Measurements from ENCODE around the gene CLK2. TPM values are rescaled to one million over a fixed set of nuclear protein-coding genes. Genes with fewer than 3 reads are reported as not detected.

CLK2 gene
- total and polyA plus RNA-seq, 2 of the 13 experiments (the other 11 are each of a cell fraction or from before 2014, with no cell fraction given) = 20.1 to 73.5 TPM

GRCh38 chr1:155261852-155262673 lies 11.2 kb downstream of the CLK2 start, which contains the start of gene SCAMP3 (continued):
- TF ChIP-seq TCF7L2 (IDR thresholded peaks at IDR 0.05; ENCODE audit: low read depth, low read length) (no peak), ZNF691 (CRISPR knock-in tag; IDR thresholded peaks at IDR 0.05; ENCODE audit: borderline replicate concordance, low read depth) (no peak), CEBPG (CRISPR knock-in tag; IDR thresholded peaks at IDR 0.05) (no peak; the same call in 1 of the 2 replicates), NFE2 (CRISPR knock-in tag; IDR thresholded peaks at IDR 0.05) (no peak), DNMT3B (CRISPR knock-in tag; conservative IDR thresholded peaks at IDR 0.05) (no peak), MAFG (CRISPR knock-in tag; IDR thresholded peaks at IDR 0.05) (no peak), HCFC1 (IDR thresholded peaks at IDR 0.05; ENCODE audit: low read depth, low read length) (peak; percentile 93), ZBTB42 (CRISPR knock-in tag; IDR thresholded peaks at IDR 0.05) (peak; percentile 87), EED (CRISPR knock-in tag; IDR thresholded peaks at IDR 0.05) (no peak), SMAD3 (CRISPR knock-in tag; IDR thresholded peaks at IDR 0.05) (0 out of 2 replicates have a peak, but pooled peaks have one; percentile 52), DDIT3 (CRISPR knock-in tag; IDR thresholded peaks at IDR 0.05) (no peak), KLF15 (CRISPR knock-in tag; IDR thresholded peaks at IDR 0.05; ENCODE audit: borderline replicate concordance) (peak; percentile 78; the same call in 1 of the 2 replicates), GFI1 (CRISPR knock-in tag; IDR thresholded peaks at IDR 0.05; ENCODE audit: borderline replicate concordance) (no peak), ZSCAN12 (CRISPR knock-in tag; IDR thresholded peaks at IDR 0.05) (no peak), ERF (CRISPR knock-in tag; IDR thresholded peaks at IDR 0.05) (peak; percentile 90), NCOA2 (CRISPR knock-in tag; IDR thresholded peaks at IDR 0.05) (peak; percentile 49; the same call in 1 of the 2 replicates), ZNF644 (CRISPR knock-in tag; IDR thresholded peaks at IDR 0.05; ENCODE audit: low read depth) (no peak), RERE (CRISPR knock-in tag; IDR thresholded peaks at IDR 0.05; ENCODE audit: low read depth) (peak; percentile 26; the same call in 1 of the 2 replicates), ZNF367 (CRISPR knock-in tag; IDR thresholded peaks at IDR 0.05; ENCODE audit: borderline replicate concordance) (no peak), FOXA3 (CRISPR knock-in tag; IDR thresholded peaks at IDR 0.05) (peak; percentile 32; the same call in 1 of the 2 replicates), MXI1 (IDR thresholded peaks at IDR 0.05; ENCODE audit: borderline replicate concordance, low read depth, low read length) (peak; percentile 92; the same call in 2 of the 3 replicates)

All from HepG2 (cell line).